Gastrocnemius medialis (tissue), 4 donors: ENCODE data around the gene DYDC1. TPM values are rescaled to one million over a fixed set of nuclear protein-coding genes. Genes with fewer than 3 reads are reported as not detected.

Source experiments
- ATAC-seq, 2 donors: fragments of 150-250 bp; one replicate each; pipeline ENCODE4 v1.9.1; 2016
- DNase-seq, 2 donors: peaks; one replicate each; pipeline ENCODE4 v3.0.0-alpha.2; 2019
- H3K27ac ChIP-seq, 4 donors: fragments of 200-600 bp; sonication (generic); 1 replicate in 1 of 4; 2 replicates in 3 of 4; pipeline ENCODE4 v1.5.1; 2016 to 2018; ENCODE audit warnings: mild to moderate bottlenecking in 2 of 4, moderate library complexity in 1 of 4
- H3K27me3 ChIP-seq, 3 donors: fragments of 200-600 bp; sonication (generic) in 2 of 3; 1 replicate in 1 of 3; 2 replicates in 2 of 3; pipeline versions ENCODE4 v1.5.1 to v1.6.0; 2016 to 2019; ENCODE audit warnings: mild to moderate bottlenecking in 1 of 3, moderate library complexity in 1 of 3
- H3K36me3 ChIP-seq, 2 donors: fragments of 200-600 bp; sonication (generic) in 1 of 2; one replicate each; pipeline ENCODE4 v1.5.1; 2017 to 2018
- H3K4me1 ChIP-seq, 2 donors: fragments of 200-600 bp; sonication (generic) in 1 of 2; one replicate each; pipeline ENCODE4 v1.5.1; 2016 to 2017; ENCODE audit warnings: mild to moderate bottlenecking in 2 of 2
- H3K4me3 ChIP-seq, 4 donors: fragments of 200-600 bp; sonication (generic) in 3 of 4; 1 replicate in 1 of 4; 2 replicates in 3 of 4; pipeline ENCODE4 v1.5.1; 2016 to 2019; ENCODE audit warnings: mild to moderate bottlenecking in 2 of 4
- H3K9me3 ChIP-seq, 3 donors: fragments of 200-600 bp; sonication (generic) in 2 of 3; 1 replicate in 1 of 3; 2 replicates in 2 of 3; pipeline ENCODE4 v1.5.1; 2016 to 2019
- POLR2A ChIP-seq, 2 donors: fragments of 450-650 bp; IDR thresholded peaks; one replicate each; pipeline ENCODE4 v1.6.1; 2017; ENCODE audit warnings: antibody characterized with exemption in 2 of 2, mild to moderate bottlenecking in 2 of 2, moderate library complexity in 2 of 2
- in situ Hi-C, 4 donors: fragments of 200-750 bp; cut with MboI; loops; one replicate each; pipeline versions ENCODE4 v1.15.0 to v1.8.0; 2017; ENCODE audit warnings: low sequenced_read_pairs in 4 of 4
- intact Hi-C: fragments of 100-400 bp; cut with DNase I; formaldehyde crosslinking; loops from one replicate; pipeline ENCODE4 v1.15.1; 2023; ENCODE audit warnings: low total_unique reads
- total RNA-seq, 4 donors: library from RNA; depleted of rRNA; stranded (reverse); fragments of >200 nt; gene quantifications; one replicate each; pipeline versions ENCODE4 v1.1.0 to v1.2.3, GENCODE V29; 2016
- TF ChIP-seq, protein P1 (sequence below), 5 experiments: fragments of 450-650 bp in 3 of 5; fragments of 200-600 bp in 2 of 5; sonication (generic) in 2 of 5; IDR thresholded peaks in 4 of 5; conservative IDR thresholded peaks in 1 of 5; 1 replicate in 4 of 5; 2 replicates in 1 of 5; pipeline ENCODE4 v1.5.1; 2016 to 2019; ENCODE audit warnings: antibody characterized with exemption in 5 of 5, mild to moderate bottlenecking in 3 of 5, moderate library complexity in 3 of 5

The DYDC1 gene
- total RNA-seq, 4 donors from 2014 or later, result not detected

- H3K27ac ChIP-seq, result no peak overlapping the region
- no peaks in the 10 kb centered on the region for H3K27me3 ChIP-seq
- intact Hi-C loops, result no loop called here
Measured at GRCh38 chr10:80344912-80345311, 11.6 kb downstream of the DYDC1 start.

GRCh38 chr10:80344276-80344675, 12.3 kb downstream of the DYDC1 start:
- no peak overlapping the region for H3K4me3 ChIP-seq
- ATAC-seq, result no peak

More at GRCh38 chr10:80344912-80345311, 11.6 kb downstream of the DYDC1 start:
- TF ChIP-seq, protein P1, sequence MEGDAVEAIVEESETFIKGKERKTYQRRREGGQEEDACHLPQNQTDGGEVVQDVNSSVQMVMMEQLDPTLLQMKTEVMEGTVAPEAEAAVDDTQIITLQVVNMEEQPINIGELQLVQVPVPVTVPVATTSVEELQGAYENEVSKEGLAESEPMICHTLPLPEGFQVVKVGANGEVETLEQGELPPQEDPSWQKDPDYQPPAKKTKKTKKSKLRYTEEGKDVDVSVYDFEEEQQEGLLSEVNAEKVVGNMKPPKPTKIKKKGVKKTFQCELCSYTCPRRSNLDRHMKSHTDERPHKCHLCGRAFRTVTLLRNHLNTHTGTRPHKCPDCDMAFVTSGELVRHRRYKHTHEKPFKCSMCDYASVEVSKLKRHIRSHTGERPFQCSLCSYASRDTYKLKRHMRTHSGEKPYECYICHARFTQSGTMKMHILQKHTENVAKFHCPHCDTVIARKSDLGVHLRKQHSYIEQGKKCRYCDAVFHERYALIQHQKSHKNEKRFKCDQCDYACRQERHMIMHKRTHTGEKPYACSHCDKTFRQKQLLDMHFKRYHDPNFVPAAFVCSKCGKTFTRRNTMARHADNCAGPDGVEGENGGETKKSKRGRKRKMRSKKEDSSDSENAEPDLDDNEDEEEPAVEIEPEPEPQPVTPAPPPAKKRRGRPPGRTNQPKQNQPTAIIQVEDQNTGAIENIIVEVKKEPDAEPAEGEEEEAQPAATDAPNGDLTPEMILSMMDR (IDR thresholded peaks at IDR 0.05 in 4 of 5, conservative IDR thresholded peaks at IDR 0.05 in 1 of 5), result no peak
- no peak for TF ChIP-seq POLR2A (IDR thresholded peaks at IDR 0.05)
- ATAC-seq, result no peak
- DNase-seq, result no peak
- H3K4me1 ChIP-seq, result no peaks in the 10 kb centered on the region
- H3K9me3 ChIP-seq, result no peaks in the 10 kb centered on the region
- in situ Hi-C loops, result no loop called here
- no peaks in the 10 kb centered on the region for H3K36me3 ChIP-seq
- H3K4me3 ChIP-seq, result no peak overlapping the region

DNA sequence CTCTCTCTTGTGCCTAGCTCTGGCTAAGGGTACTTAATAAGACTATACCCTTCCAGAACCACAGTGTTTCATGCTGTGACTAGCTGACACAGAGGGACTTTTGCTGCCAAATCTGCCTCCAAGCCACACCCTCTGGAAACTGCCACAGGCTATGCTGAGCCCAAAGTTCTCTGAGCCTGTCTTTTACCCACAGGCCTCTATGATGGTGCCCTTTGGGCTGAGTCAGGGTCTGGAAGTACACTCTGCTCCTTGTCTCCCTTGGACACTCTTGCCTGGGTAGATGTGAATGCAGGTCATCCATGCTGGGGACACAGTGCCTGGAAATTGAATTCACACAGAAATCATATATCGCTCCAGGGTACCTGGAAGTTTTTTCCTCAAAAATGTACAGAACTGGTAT, 22.6 kb downstream of the DYDC1 start:
- H3K4me1 ChIP-seq, result no peaks in the 10 kb centered on the region
- no peaks in the 10 kb centered on the region for H3K27me3 ChIP-seq
- H3K27ac ChIP-seq, result no peak overlapping the region
- no peak for ATAC-seq
- intact Hi-C loops, result no loop called here
- in situ Hi-C loops, result no loop called here
- DNase-seq, result no peak
- no peaks in the 10 kb centered on the region for H3K36me3 ChIP-seq
- no peak overlapping the region for H3K4me3 ChIP-seq
- H3K9me3 ChIP-seq, result no peaks in the 10 kb centered on the region
- no peak for TF ChIP-seq POLR2A (IDR thresholded peaks at IDR 0.05)
- TF ChIP-seq, protein P1 (IDR thresholded peaks at IDR 0.05 in 4 of 5, conservative IDR thresholded peaks at IDR 0.05 in 1 of 5), result no peak

More at GRCh38 chr10:80344276-80344675, 12.3 kb downstream of the DYDC1 start:
- TF ChIP-seq, protein P1 (IDR thresholded peaks at IDR 0.05 in 4 of 5, conservative IDR thresholded peaks at IDR 0.05 in 1 of 5), result no peak
- TF ChIP-seq POLR2A (IDR thresholded peaks at IDR 0.05), result no peak
- Histone ChIP-seq H3K27ac (no peak overlapping the region), H3K36me3 (no peaks in the 10 kb centered on the region), H3K9me3 (no peaks in the 10 kb centered on the region), H3K27me3 (no peaks in the 10 kb centered on the region), H3K4me1 (no peaks in the 10 kb centered on the region)
- in situ Hi-C loops (no loop called here), intact Hi-C loops (no loop called here)
- no peak for DNase-seq

DNA sequence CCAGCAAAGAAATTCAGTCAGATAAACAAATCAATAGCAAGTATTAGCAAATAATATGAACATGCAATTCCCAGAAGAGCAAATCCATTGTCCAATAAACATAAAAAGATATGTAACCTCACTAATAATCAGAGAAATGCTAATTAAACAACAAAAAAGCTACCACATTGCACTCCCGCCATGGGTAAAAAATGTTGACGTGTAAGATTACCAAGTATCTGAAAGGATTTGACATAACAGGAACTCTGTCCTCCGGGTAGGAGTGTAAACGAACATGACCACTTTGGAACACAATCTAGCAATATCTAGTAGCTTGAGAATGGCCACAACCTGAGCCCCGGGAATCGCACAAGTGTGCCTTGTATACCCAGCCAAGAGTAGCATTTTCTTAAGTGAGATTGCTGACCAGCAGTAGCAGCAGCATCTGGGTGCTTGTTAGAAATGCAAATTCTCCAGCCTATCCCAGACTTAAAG, 31.6 kb downstream of the DYDC1 start:
- H3K9me3 ChIP-seq, result no peaks in the 10 kb centered on the region
- DNase-seq, result no peak
- intact Hi-C loops, result no loop called here
- H3K27me3 ChIP-seq, result no peaks in the 10 kb centered on the region
- in situ Hi-C loops, result no loop called here
- H3K4me1 ChIP-seq, result no peaks in the 10 kb centered on the region
- ATAC-seq, result no peak
- H3K36me3 ChIP-seq, result no peaks in the 10 kb centered on the region
- no peak overlapping the region for H3K27ac ChIP-seq
- no peak overlapping the region for H3K4me3 ChIP-seq
- no peak for TF ChIP-seq POLR2A (IDR thresholded peaks at IDR 0.05)
- TF ChIP-seq, protein P1 (IDR thresholded peaks at IDR 0.05 in 4 of 5, conservative IDR thresholded peaks at IDR 0.05 in 1 of 5), result no peak

DNA sequence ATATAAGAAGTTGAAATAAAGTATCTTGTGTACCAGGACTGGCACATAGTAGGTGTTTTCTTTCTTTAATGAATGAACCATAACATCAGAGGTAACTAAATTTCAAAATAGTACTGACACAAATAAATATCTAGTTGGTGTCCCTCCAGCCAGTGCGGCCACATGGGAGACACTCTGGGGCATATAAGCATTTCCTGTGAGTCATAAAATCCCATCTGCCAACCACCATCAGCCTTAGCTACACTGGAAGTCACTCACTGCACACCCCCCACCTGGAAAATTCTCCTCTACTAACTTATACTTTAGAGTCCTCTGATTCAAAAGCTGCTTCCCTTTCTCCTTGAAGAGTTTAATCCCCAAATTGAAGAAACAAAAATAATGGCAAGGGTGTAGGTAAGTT, 32.5 kb downstream of the DYDC1 start:
- no peaks in the 10 kb centered on the region for H3K36me3 ChIP-seq

More for the DNA sequence above, 32.5 kb downstream of the DYDC1 start:
- Histone ChIP-seq H3K27me3 (no peaks in the 10 kb centered on the region), H3K4me3 (no peak overlapping the region), H3K9me3 (no peaks in the 10 kb centered on the region), H3K4me1 (no peaks in the 10 kb centered on the region), H3K27ac (no peak overlapping the region)
- ATAC-seq, result no peak
- TF ChIP-seq POLR2A (IDR thresholded peaks at IDR 0.05), result no peak
- TF ChIP-seq, protein P1 (IDR thresholded peaks at IDR 0.05 in 4 of 5, conservative IDR thresholded peaks at IDR 0.05 in 1 of 5), result no peak
- intact Hi-C loops, result no loop called here
- no peak for DNase-seq
- in situ Hi-C loops, result no loop called here
